ENCODE measurements around the gene GPLD1. TPM values are rescaled to one million over a fixed set of nuclear protein-coding genes. Genes with fewer than 3 reads are reported as not detected.

The GPLD1 gene
- total and polyA plus RNA-seq, 2 experiments from 2014 or later = 3.8 to 11.1 TPM

DNA sequence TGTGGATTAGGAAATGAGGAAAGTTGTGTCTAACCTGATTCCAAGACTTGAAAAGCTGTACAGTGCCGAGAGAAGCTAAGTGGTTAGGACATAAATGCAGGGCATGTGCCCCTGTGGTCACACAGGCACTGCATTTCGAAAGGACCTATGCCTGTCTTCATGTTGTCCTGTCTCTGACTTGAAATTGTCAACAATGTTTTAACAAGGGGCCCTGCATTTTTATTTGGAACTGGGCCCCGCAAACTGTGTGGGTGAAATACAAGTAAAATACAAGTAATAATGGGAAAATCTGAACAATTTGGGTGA, 47.8 kb downstream of the GPLD1 start:
- Histone ChIP-seq H3K36me3 (ENCODE audit: insufficient read depth) (no peaks in the 10 kb centered on the region), H3K4me3 (no peak overlapping the region), H3F3A (replicated peaks; ENCODE audit: low read depth) (no peaks in the 10 kb centered on the region), H2AFZ (no peak overlapping the region), H3K79me2 (replicated peaks; ENCODE audit: insufficient read depth) (no peaks in the 10 kb centered on the region), H3K9me2 (ENCODE audit: insufficient read depth) (no peaks in the 10 kb centered on the region), H3K4me1 (ENCODE audit: insufficient read depth) (no peaks in the 10 kb centered on the region; the same call in 1 of the 2 replicates), H3K4me2 (no peak overlapping the region), H3K27ac (ENCODE audit: low read depth) (no peak overlapping the region), H3K27me3 (ENCODE audit: insufficient read depth) (no peaks in the 10 kb centered on the region), H4K20me1 (replicated peaks; ENCODE audit: insufficient read depth) (no peaks in the 10 kb centered on the region)
- Mint-ChIP-seq H3K9me3 (no peaks in the 10 kb centered on the region), H3K27me3 (ENCODE audit: insufficient read depth, low read depth, poor library complexity) (no peaks in the 10 kb centered on the region), H3K4me3 (no peak overlapping the region), H3K27ac (no peak overlapping the region), H3K36me3 (ENCODE audit: low read depth) (peaks cover 3% of the 10 kb centered on the region; the same call in 1 of the 3 replicates), H3K4me1 (peaks cover 6% of the 10 kb centered on the region; the same call in 2 of the 3 replicates)
- no peak for DNase-seq (ENCODE audit: low spot score)
- no peak for TF ChIP-seq ZNF114 (CRISPR knock-in tag; IDR thresholded peaks at IDR 0.05)
- TF ChIP-seq STAT1 (IDR thresholded peaks at IDR 0.05; ENCODE audit: unreplicated experiment) = no peak
- TF ChIP-seq REST (IDR thresholded peaks at IDR 0.05; ENCODE audit: unreplicated experiment) = no peak
- no peak for TF ChIP-seq POLR2AphosphoS5 (IDR thresholded peaks at IDR 0.05; ENCODE audit: low read depth)
- no peak for TF ChIP-seq CREB1 (CRISPR knock-in tag; IDR thresholded peaks at IDR 0.05; ENCODE audit: low read depth)
- TF ChIP-seq JUNB (IDR thresholded peaks at IDR 0.05; ENCODE audit: unreplicated experiment) = no peak
- TF ChIP-seq NANOG (IDR thresholded peaks at IDR 0.05; ENCODE audit: borderline replicate concordance) = no peak
- no peak for TF ChIP-seq EZH2phosphoT487 (IDR thresholded peaks at IDR 0.05; ENCODE audit: unreplicated experiment)
- no peak for TF ChIP-seq ZNF331 (CRISPR knock-in tag; IDR thresholded peaks at IDR 0.05; ENCODE audit: low read depth)
- TF ChIP-seq EZH2 (IDR thresholded peaks at IDR 0.05; ENCODE audit: low read depth, unreplicated experiment) = no peak
- TF ChIP-seq, protein P1, sequence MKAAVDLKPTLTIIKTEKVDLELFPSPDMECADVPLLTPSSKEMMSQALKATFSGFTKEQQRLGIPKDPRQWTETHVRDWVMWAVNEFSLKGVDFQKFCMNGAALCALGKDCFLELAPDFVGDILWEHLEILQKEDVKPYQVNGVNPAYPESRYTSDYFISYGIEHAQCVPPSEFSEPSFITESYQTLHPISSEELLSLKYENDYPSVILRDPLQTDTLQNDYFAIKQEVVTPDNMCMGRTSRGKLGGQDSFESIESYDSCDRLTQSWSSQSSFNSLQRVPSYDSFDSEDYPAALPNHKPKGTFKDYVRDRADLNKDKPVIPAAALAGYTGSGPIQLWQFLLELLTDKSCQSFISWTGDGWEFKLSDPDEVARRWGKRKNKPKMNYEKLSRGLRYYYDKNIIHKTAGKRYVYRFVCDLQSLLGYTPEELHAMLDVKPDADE (IDR thresholded peaks at IDR 0.05) = no peak
- no peak for TF ChIP-seq ZNF462 (CRISPR knock-in tag; IDR thresholded peaks at IDR 0.05)
- TF ChIP-seq CTCF (conservative IDR thresholded peaks at IDR 0.05; ENCODE audit: low read depth in 2 of 2) = no peak
- no peak for ATAC-seq

All from GM23338 (cell line).